ENCODE results near the gene RABEP1.

- no peak for TF ChIP-seq POLR2AphosphoS5 (IDR thresholded peaks at IDR 0.05)
- TF ChIP-seq, protein P1, sequence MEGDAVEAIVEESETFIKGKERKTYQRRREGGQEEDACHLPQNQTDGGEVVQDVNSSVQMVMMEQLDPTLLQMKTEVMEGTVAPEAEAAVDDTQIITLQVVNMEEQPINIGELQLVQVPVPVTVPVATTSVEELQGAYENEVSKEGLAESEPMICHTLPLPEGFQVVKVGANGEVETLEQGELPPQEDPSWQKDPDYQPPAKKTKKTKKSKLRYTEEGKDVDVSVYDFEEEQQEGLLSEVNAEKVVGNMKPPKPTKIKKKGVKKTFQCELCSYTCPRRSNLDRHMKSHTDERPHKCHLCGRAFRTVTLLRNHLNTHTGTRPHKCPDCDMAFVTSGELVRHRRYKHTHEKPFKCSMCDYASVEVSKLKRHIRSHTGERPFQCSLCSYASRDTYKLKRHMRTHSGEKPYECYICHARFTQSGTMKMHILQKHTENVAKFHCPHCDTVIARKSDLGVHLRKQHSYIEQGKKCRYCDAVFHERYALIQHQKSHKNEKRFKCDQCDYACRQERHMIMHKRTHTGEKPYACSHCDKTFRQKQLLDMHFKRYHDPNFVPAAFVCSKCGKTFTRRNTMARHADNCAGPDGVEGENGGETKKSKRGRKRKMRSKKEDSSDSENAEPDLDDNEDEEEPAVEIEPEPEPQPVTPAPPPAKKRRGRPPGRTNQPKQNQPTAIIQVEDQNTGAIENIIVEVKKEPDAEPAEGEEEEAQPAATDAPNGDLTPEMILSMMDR (IDR thresholded peaks at IDR 0.05), result no peak
- TF ChIP-seq POLR2A (IDR thresholded peaks at IDR 0.05), result no peak
These were observed 47.2 kb upstream of the RABEP1 start, which contains the start of gene SCIMP for GRCh38 chr17:5234645-5235576.

Measured in prostate gland (tissue), 2 donors.